ENCODE measurements around the gene SLAIN2.

The SLAIN2 gene

DNA sequence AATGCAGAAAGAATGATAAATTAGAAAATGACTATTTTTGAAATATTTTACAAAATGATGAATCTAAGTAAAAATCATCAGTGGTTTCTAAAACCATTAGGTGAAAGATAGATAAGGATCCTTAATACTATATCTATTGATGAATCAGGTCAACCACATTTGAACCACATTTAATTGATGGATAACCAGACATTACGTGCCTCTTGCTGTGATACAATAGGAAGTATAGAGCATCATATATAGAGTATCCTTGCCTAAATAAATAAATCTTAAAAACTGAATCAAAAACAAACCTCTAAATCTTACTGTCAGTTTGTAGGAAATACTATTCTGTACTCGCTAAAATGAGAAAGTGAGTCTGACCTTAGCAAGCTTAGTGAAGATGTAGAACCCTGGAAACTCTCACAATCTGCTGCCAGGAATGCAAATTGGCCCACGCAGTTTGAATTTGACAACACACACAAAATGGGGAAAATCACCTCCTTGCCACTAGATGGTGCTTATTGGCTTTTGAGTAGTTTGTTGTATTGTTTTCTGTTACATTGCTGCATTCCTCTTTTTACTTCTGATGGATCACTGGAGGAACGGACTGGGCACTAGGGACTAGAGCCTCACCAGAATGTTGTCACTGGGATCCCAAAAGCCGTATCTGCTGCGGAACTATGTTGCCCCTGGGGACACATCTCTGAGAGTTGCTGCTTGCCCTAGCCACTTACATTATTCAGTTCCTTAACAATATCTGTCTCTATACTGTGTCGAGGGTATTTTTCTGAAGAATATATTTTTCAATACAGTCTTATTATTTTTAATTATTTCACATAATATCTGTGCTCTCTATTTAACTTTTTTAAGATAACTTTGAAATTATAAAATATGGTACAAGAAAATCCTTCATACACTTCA is 25.4 kb upstream of the SLAIN2 start:
- H3K9me3 ChIP-seq, result no peaks in the 10 kb centered on the region
- TF ChIP-seq, protein P1, sequence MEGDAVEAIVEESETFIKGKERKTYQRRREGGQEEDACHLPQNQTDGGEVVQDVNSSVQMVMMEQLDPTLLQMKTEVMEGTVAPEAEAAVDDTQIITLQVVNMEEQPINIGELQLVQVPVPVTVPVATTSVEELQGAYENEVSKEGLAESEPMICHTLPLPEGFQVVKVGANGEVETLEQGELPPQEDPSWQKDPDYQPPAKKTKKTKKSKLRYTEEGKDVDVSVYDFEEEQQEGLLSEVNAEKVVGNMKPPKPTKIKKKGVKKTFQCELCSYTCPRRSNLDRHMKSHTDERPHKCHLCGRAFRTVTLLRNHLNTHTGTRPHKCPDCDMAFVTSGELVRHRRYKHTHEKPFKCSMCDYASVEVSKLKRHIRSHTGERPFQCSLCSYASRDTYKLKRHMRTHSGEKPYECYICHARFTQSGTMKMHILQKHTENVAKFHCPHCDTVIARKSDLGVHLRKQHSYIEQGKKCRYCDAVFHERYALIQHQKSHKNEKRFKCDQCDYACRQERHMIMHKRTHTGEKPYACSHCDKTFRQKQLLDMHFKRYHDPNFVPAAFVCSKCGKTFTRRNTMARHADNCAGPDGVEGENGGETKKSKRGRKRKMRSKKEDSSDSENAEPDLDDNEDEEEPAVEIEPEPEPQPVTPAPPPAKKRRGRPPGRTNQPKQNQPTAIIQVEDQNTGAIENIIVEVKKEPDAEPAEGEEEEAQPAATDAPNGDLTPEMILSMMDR (IDR thresholded peaks at IDR 0.05), result no peak

DNA sequence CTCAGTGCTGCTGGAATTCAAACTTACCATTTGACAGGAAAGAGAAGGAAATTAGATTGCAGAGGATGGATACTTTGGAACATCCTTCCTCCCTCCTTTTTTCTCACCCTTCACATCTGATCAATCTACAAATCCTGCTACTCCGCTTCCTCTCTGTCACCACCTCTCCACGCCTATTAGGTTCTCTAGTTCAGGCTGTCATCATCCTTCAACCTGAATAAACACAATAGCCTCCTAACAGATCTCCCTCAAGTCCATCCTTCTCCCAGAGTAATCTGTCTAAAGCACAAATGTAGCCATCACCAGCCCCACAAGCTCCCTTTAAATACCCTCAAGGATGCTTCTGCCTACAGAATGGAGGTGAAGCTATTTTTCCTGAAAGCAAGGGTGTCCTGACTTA is 20.0 kb upstream of the SLAIN2 start:
- Histone ChIP-seq H3K4me3 (ENCODE audit: low read depth in 1 of 2, low read length in 1 of 2) (no peak overlapping the region), H3K27me3 (no peaks in the 10 kb centered on the region), H3K9me3 (no peaks in the 10 kb centered on the region), H3K4me1 (ENCODE audit: control insufficient read depth in 1 of 2, insufficient read depth in 1 of 2, low read depth in 1 of 2, low read length in 1 of 2) (no peaks in the 10 kb centered on the region), H3K36me3 (no peaks in the 10 kb centered on the region), H3K27ac (no peak overlapping the region)
- TF ChIP-seq, protein P1 (IDR thresholded peaks at IDR 0.05), result no peak

More for the DNA sequence above, 25.4 kb upstream of the SLAIN2 start:
- Histone ChIP-seq H3K4me1 (ENCODE audit: control insufficient read depth in 1 of 2, insufficient read depth in 1 of 2, low read depth in 1 of 2, low read length in 1 of 2) (no peaks in the 10 kb centered on the region), H3K27ac (no peak overlapping the region), H3K27me3 (no peaks in the 10 kb centered on the region), H3K4me3 (ENCODE audit: low read depth in 1 of 2, low read length in 1 of 2) (no peak overlapping the region), H3K36me3 (no peaks in the 10 kb centered on the region)

- Histone ChIP-seq H3K4me1 (ENCODE audit: control insufficient read depth in 1 of 2, insufficient read depth in 1 of 2, low read depth in 1 of 2, low read length in 1 of 2) (no peaks in the 10 kb centered on the region), H3K4me3 (ENCODE audit: low read depth in 1 of 2, low read length in 1 of 2) (no peak overlapping the region), H3K27ac (no peak overlapping the region), H3K9me3 (no peaks in the 10 kb centered on the region), H3K36me3 (no peaks in the 10 kb centered on the region), H3K27me3 (no peaks in the 10 kb centered on the region)
- TF ChIP-seq, protein P1 (IDR thresholded peaks at IDR 0.05), result no peak
Measured at GRCh38 chr4:48322063-48322462, 19.3 kb upstream of the SLAIN2 start.

- TF ChIP-seq, protein P1 (IDR thresholded peaks at IDR 0.05), result no peak
- Histone ChIP-seq H3K4me1 (ENCODE audit: control insufficient read depth in 1 of 2, insufficient read depth in 1 of 2, low read depth in 1 of 2, low read length in 1 of 2) (no peaks in the 10 kb centered on the region), H3K36me3 (no peaks in the 10 kb centered on the region), H3K4me3 (ENCODE audit: low read depth in 1 of 2, low read length in 1 of 2) (no peak overlapping the region), H3K27me3 (no peaks in the 10 kb centered on the region), H3K9me3 (no peaks in the 10 kb centered on the region), H3K27ac (no peak overlapping the region)
Measured at GRCh38 chr4:48324281-48324680, 17.0 kb upstream of the SLAIN2 start.

- H3K27ac ChIP-seq, result no peak overlapping the region
- no peaks in the 10 kb centered on the region for H3K27me3 ChIP-seq
- H3K4me3 ChIP-seq (ENCODE audit: low read depth in 1 of 2, low read length in 1 of 2), result no peak overlapping the region
- H3K4me1 ChIP-seq (ENCODE audit: control insufficient read depth in 1 of 2, insufficient read depth in 1 of 2, low read depth in 1 of 2, low read length in 1 of 2), result peaks cover 4 to 6% of the 10 kb centered on the region in 2 experiments
- H3K36me3 ChIP-seq, result no peaks in the 10 kb centered on the region
- no peaks in the 10 kb centered on the region for H3K9me3 ChIP-seq
- TF ChIP-seq, protein P1 (IDR thresholded peaks at IDR 0.05), result no peak
Measured at GRCh38 chr4:48329193-48329592, 12.1 kb upstream of the SLAIN2 start.

Data from neutrophil (primary cell).